GM12878 (cell line): ENCODE results near the gene SETBP1. TPM values are rescaled to one million over a fixed set of nuclear protein-coding genes. Genes with fewer than 3 reads are reported as not detected.

ENCODE experiments used
- ASH2L ChIP-seq: fragments of 300-600, 200-600 bp; sonication (generic); IDR thresholded peaks from 2 replicates; pipeline ENCODE4 v1.6.1; 2017; ENCODE audit warnings: low read depth, mild to moderate bottlenecking, borderline replicate concordance
- BCL3 ChIP-seq: IDR thresholded peaks from 2 replicates; pipeline ENCODE4 v1.6.1; 2011; ENCODE audit warnings: borderline replicate concordance, low read depth, mild to moderate bottlenecking, moderate library complexity, low read length; ENCODE audit not compliant: insufficient read depth, poor library complexity, severe bottlenecking
- CBX3 ChIP-seq: fragments of 200-600 bp; sonication (generic); IDR thresholded peaks from 2 replicates; pipeline ENCODE4 v1.6.1; 2016; ENCODE audit warnings: low read depth, borderline replicate concordance
- CHD4 ChIP-seq: fragments of 200-600 bp; sonication (generic); IDR thresholded peaks from 2 replicates; pipeline ENCODE4 v1.6.1; 2016; ENCODE audit warnings: mild to moderate bottlenecking
- CUX1 ChIP-seq: IDR thresholded peaks from 2 replicates; pipeline ENCODE4 v1.6.1; 2012; ENCODE audit warnings: improper control_type of control experiment, low read depth, low read length; ENCODE audit not compliant: insufficient replicate concordance
- GATAD2B ChIP-seq: fragments of 450-650 bp; conservative IDR thresholded peaks from 2 replicates; pipeline ENCODE4 v1.6.1; 2017; ENCODE audit warnings: low read depth, mild to moderate bottlenecking, moderate library complexity
- HCFC1 ChIP-seq: fragments of 150-350 bp; IDR thresholded peaks from 2 replicates; pipeline ENCODE4 v1.6.1; 2014; ENCODE audit warnings: low read length
- JUNB ChIP-seq: IDR thresholded peaks from 2 replicates; pipeline ENCODE4 v1.6.1; 2016; ENCODE audit warnings: antibody characterized with exemption, mild to moderate bottlenecking
- MEF2B ChIP-seq: fragments of 450-650 bp; IDR thresholded peaks from 2 replicates; pipeline ENCODE4 v1.6.1; 2018; ENCODE audit warnings: mild to moderate bottlenecking, moderate library complexity; ENCODE audit not compliant: partially characterized antibody, poor library complexity, severe bottlenecking
- MXI1 ChIP-seq: fragments of 150-350 bp; IDR thresholded peaks from 2 replicates; pipeline ENCODE4 v1.6.1; 2011; ENCODE audit warnings: low read depth, mild to moderate bottlenecking, inconsistent platforms, low read length, improper control_type of control experiment
- NFXL1 ChIP-seq: fragments of 450-650 bp; IDR thresholded peaks from 2 replicates; pipeline ENCODE4 v1.6.1; 2017; ENCODE audit warnings: antibody characterized with exemption, mild to moderate bottlenecking, borderline replicate concordance
- NR2F1 ChIP-seq: fragments of 450-650 bp; conservative IDR thresholded peaks from 2 replicates; pipeline ENCODE4 v1.6.1; 2017; ENCODE audit warnings: mild to moderate bottlenecking
- PRDM15 ChIP-seq: fragments of 450-650 bp; formaldehyde crosslinking; IDR thresholded peaks from 2 replicates; pipeline ENCODE4 v1.4.0; 2020; ENCODE audit warnings: mild to moderate bottlenecking, moderate library complexity
- SMAD1 ChIP-seq: fragments of 450-650 bp; IDR thresholded peaks from 2 replicates; pipeline ENCODE4 v1.6.1; 2018; ENCODE audit warnings: mild to moderate bottlenecking, low read depth; ENCODE audit not compliant: partially characterized antibody
- SPI1 ChIP-seq: IDR thresholded peaks from 2 replicates; pipeline ENCODE4 v1.6.1; 2011; ENCODE audit warnings: low read depth, mild to moderate bottlenecking, low read length, moderate library complexity, borderline replicate concordance; ENCODE audit not compliant: insufficient read depth
- STAT1 ChIP-seq: fragments of 450-650 bp; conservative IDR thresholded peaks from 2 replicates; pipeline ENCODE4 v1.6.1; 2014; ENCODE audit warnings: antibody characterized with exemption, mild to moderate bottlenecking
- SUPT20H ChIP-seq: IDR thresholded peaks from 2 replicates; pipeline ENCODE4 v1.6.1; 2011; ENCODE audit warnings: low read depth, mild to moderate bottlenecking, low read length, moderate library complexity, borderline replicate concordance; ENCODE audit not compliant: control insufficient read depth
- YY1 ChIP-seq: IDR thresholded peaks from 2 replicates; pipeline ENCODE4 v1.6.1; 2011; ENCODE audit warnings: low read depth, mild to moderate bottlenecking, low read length
- ZNF24 ChIP-seq: fragments of 450-650 bp; IDR thresholded peaks from 2 replicates; pipeline ENCODE4 v1.6.1; 2017; ENCODE audit warnings: antibody characterized with exemption, mild to moderate bottlenecking
- ZNF622 ChIP-seq: fragments of 450-650 bp; IDR thresholded peaks from 2 replicates; pipeline ENCODE4 v1.6.1; 2017; ENCODE audit warnings: mild to moderate bottlenecking, inconsistent platforms
- polyA plus RNA-seq, 11 experiments: library from polyadenylated mRNA; depleted of rRNA in 4 of 11; unstranded in 6 of 11; stranded (reverse) in 5 of 11; fragments of >200 nt; fragmentation: Nextera tagmentation in 4 of 11; fragmentation: Illumina TruSeq in 1 of 11; extraction: Ambion mirVana in 4 of 11; extraction: Trizol in 1 of 11; gene quantifications; 1 replicate in 1 of 11; 2 replicates in 10 of 11; pipeline versions ENCODE4 v1.2.1 to v1.2.3, GENCODE V29; 2011 to 2016; ENCODE audit warnings: inconsistent platforms in 2 of 11, missing spikeins in 2 of 11, low read depth in 1 of 11
- total RNA-seq, 4 experiments: library from RNA; depleted of rRNA in 3 of 4; stranded (reverse); fragments of >200 nt in 3 of 4; fragmentation: Illumina TruSeq in 1 of 4; extraction: Trizol in 1 of 4; gene quantifications; 2 replicates each; pipeline versions ENCODE4 v1.2.1 to v1.2.3, GENCODE V29; 2013 to 2021

SETBP1 gene
- total and polyA plus RNA-seq, 10 of the 15 experiments (the other 5 are each of a cell fraction or from before 2014, with no cell fraction given): 0.99 to 29.7 (median 8.3) TPM

GRCh38 chr18:44758861-44759631 is 78.4 kb downstream of the SETBP1 start (continued):
- 0 out of 2 replicates have a peak, but pooled peaks have one; percentile 12 for TF ChIP-seq PRDM15 (CRISPR knock-in tag)
- TF ChIP-seq GATAD2B: peak; percentile 39; the same call in 1 of the 2 replicates
- no peak for TF ChIP-seq HCFC1
- TF ChIP-seq ASH2L: peak; percentile 70; the same call in 1 of the 2 replicates
- peak; percentile 90 for TF ChIP-seq BCL3
- peak; percentile 100 for TF ChIP-seq SPI1
- TF ChIP-seq NFXL1: no peak
- no peak for TF ChIP-seq CBX3
- TF ChIP-seq ZNF622: no peak
- peak; percentile 90 for TF ChIP-seq MXI1
- TF ChIP-seq MEF2B: peak; percentile 99
- TF ChIP-seq SUPT20H: no peak
- peak; percentile 86 for TF ChIP-seq JUNB
- TF ChIP-seq ZNF24: no peak; the same call in 1 of the 2 replicates
- peak; percentile 80 for TF ChIP-seq CUX1
- no peak for TF ChIP-seq STAT1
- peak; percentile 74 for TF ChIP-seq SMAD1
- TF ChIP-seq CHD4: no peak
- peak; percentile 35; the same call in 1 of the 2 replicates for TF ChIP-seq YY1
- peak; percentile 98 for TF ChIP-seq NR2F1
